Mucosa of stomach (tissue), 1 donor: Measurements from ENCODE around the gene LYSMD3.

Source experiments
- H3K27me3 ChIP-seq: one replicate; pipeline ENCODE4 v1.7.0; 2013; ENCODE audit warnings: mild to moderate bottlenecking, low read length; ENCODE audit not compliant: control insufficient read depth, insufficient read depth
- H3K36me3 ChIP-seq: one replicate; pipeline ENCODE4 v1.7.0; 2013; ENCODE audit warnings: low read length; ENCODE audit not compliant: control insufficient read depth, insufficient read depth
- H3K4me1 ChIP-seq: one replicate; pipeline ENCODE4 v1.7.0; 2013; ENCODE audit warnings: mild to moderate bottlenecking, low read length; ENCODE audit not compliant: control insufficient read depth, insufficient read depth
- H3K4me3 ChIP-seq: one replicate; pipeline ENCODE4 v1.7.0; 2013; ENCODE audit warnings: low read length
- H3K9ac ChIP-seq: one replicate; pipeline ENCODE4 v1.7.0; 2013; ENCODE audit warnings: mild to moderate bottlenecking, low read length, moderate library complexity
- H3K9me3 ChIP-seq: one replicate; pipeline ENCODE4 v1.7.0; 2013; ENCODE audit warnings: mild to moderate bottlenecking, low read length, moderate library complexity; ENCODE audit not compliant: control insufficient read depth
- donor health status: Pancreatic carcinoma.

Gene LYSMD3

DNA sequence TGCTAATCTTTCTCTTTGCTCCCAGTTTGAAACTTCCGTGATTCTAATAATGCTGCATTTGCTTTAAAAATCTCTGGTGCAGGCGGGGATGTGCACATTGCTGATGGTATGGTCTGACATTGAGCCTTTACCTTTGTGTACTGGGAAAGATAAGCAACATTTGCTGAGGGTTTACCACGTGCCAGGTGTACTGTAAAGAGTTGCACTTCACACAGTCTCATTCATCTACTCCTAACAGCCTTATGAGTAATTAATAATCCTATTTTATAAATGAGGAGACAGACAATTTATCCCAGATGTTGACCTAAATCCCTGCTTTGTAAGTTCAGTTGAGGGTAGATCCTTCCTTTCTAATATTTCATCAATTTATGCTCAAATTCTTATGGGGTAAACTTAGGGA lies 28.5 kb upstream of the LYSMD3 start:
- peaks cover 11% of the 10 kb centered on the region for H3K4me1 ChIP-seq
- H3K4me3 ChIP-seq: no peak overlapping the region
- H3K9me3 ChIP-seq: no peaks in the 10 kb centered on the region
- peaks cover 76% of the 10 kb centered on the region for H3K27me3 ChIP-seq
- no peak overlapping the region for H3K9ac ChIP-seq
- H3K36me3 ChIP-seq: no peaks in the 10 kb centered on the region

GRCh38 chr5:90557391-90557790 lies 28.0 kb upstream of the LYSMD3 start:
- no peaks in the 10 kb centered on the region for H3K9me3 ChIP-seq
- H3K27me3 ChIP-seq: peaks cover 79% of the 10 kb centered on the region
- no peak overlapping the region for H3K4me3 ChIP-seq
- H3K9ac ChIP-seq: no peak overlapping the region
- H3K36me3 ChIP-seq: no peaks in the 10 kb centered on the region
- peaks cover 11% of the 10 kb centered on the region for H3K4me1 ChIP-seq

DNA sequence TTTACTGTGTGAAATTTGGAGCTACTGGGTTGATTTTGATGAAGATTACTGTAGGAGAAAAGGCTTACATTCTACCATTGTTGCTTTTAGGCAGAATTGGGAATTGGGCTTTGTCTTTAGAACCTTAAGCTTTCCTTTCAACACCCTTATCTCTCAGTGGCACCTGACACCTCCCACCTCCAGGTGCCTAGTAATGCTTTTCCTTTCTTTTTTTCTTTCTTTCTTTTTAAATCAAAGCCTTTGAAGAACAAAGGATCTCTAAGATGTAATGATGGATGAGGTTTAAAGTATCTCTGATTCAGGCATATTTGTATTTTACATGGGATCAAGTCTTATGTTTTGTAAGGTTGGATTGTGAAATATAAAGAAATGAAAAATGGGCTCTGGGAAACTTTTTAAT lies 26.3 kb upstream of the LYSMD3 start:
- peaks cover 11% of the 10 kb centered on the region for H3K4me1 ChIP-seq
- no peak overlapping the region for H3K9ac ChIP-seq
- no peaks in the 10 kb centered on the region for H3K36me3 ChIP-seq
- H3K4me3 ChIP-seq: no peak overlapping the region
- no peaks in the 10 kb centered on the region for H3K9me3 ChIP-seq
- peaks cover 82% of the 10 kb centered on the region for H3K27me3 ChIP-seq

DNA sequence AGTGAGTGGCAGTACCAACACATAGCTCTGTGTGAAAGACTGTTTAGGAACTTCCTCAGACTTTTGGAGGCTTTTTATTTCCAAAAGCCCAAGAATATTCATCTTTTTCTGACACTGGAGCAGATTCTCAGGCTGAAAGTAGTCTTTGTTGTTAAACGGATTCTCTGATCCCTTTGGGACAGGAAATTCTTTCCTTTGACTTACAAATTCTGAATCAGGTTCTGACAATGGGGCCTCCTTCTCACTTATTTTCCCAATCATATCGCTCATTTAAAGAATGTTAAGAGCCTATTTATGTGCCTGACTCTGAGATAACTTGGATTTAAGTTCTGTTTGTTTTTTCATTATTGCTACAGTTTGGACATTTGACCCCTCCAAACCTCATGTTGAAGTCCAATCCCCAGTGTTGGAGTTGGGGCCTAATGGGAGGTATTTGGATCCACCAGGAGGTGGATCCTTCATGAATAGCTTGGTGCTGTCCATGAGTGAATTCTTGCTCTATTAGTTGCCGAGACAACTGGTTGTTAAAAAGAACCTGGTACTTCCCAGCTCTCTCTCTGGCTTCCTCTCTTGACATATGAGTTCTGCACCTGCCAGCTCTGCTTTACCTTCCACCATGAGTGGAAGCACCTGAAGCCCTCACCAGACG lies 25.1 kb upstream of the LYSMD3 start:
- H3K4me1 ChIP-seq: peaks cover 11% of the 10 kb centered on the region
- H3K27me3 ChIP-seq: peaks cover 85% of the 10 kb centered on the region
- no peak overlapping the region for H3K4me3 ChIP-seq
- no peaks in the 10 kb centered on the region for H3K36me3 ChIP-seq
- H3K9ac ChIP-seq: no peak overlapping the region
- no peaks in the 10 kb centered on the region for H3K9me3 ChIP-seq

DNA sequence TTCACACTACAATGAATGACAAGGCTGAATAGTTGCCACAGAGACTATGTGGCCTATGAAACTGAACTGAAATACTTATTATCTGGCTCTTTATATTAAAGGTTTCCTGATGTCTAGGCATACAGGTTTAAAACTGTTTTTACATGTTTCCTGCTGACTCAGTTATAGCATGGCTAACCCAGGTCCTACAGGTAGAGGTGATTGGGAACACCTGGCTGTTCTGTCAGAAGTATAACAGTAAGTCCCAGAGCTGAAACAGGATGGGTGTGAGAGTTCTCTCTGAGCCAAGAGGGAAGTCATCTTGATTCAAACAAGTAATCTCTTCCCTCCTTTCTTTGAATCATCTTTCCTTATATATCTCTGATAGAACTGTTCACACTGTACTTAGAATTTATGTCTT lies 24.3 kb upstream of the LYSMD3 start:
- Histone ChIP-seq H3K27me3 (peaks cover 78% of the 10 kb centered on the region), H3K9ac (no peak overlapping the region), H3K9me3 (no peaks in the 10 kb centered on the region), H3K4me1 (peaks cover 7% of the 10 kb centered on the region), H3K36me3 (no peaks in the 10 kb centered on the region), H3K4me3 (no peak overlapping the region)

GRCh38 chr5:90551376-90551775 lies 22.0 kb upstream of the LYSMD3 start:
- H3K4me1 ChIP-seq: no peaks in the 10 kb centered on the region
- no peak overlapping the region for H3K9ac ChIP-seq
- H3K36me3 ChIP-seq: no peaks in the 10 kb centered on the region
- H3K4me3 ChIP-seq: no peak overlapping the region
- H3K9me3 ChIP-seq: no peaks in the 10 kb centered on the region
- H3K27me3 ChIP-seq: peaks cover 67% of the 10 kb centered on the region

DNA sequence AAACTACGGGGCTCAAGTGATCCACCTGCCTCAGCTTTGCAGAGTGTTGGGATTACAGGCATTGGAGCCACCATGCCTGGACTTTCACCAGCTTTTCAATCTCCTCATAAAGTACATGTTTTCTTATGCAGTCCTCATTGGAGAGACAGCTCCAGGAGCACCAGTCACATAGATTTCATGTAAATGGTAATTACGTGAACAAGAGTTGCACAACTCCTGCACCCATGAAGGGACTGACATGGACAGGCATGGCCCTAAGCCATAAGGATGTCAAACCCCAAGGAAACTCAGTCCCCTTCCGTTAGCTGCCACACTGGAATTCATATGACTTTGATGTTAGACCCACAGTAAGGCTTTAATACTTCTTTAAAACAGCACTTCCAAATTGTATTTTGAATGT lies 21.6 kb upstream of the LYSMD3 start:
- H3K27me3 ChIP-seq: peaks cover 66% of the 10 kb centered on the region
- no peaks in the 10 kb centered on the region for H3K9me3 ChIP-seq
- no peak overlapping the region for H3K4me3 ChIP-seq
- H3K4me1 ChIP-seq: no peaks in the 10 kb centered on the region
- H3K36me3 ChIP-seq: no peaks in the 10 kb centered on the region
- H3K9ac ChIP-seq: no peak overlapping the region

DNA sequence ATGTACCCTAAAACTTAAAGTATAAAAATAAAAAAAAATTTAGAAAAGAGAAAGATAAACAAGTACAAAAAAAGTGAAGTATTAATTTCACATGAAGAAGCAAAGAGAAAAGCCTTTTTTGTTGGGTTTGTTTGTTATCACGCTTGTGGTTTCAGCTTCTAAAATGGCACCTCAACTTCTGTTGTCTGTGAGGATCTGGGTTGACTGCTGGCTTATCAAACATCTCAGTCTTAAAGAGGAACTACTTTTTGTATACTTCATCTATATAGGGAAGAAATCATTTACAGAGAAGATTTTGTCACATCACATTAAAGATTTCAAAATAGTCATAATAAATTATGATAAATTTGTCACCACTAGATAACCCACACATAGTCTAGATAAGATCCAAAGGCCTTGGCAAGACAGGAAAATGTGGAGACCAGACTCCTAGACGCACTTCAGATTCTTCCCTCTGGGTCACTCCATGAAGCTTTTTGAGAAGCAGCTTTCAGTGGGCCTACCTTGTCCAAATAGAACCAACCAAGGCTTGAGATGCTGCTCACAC lies 20.4 kb upstream of the LYSMD3 start:
- peaks cover 68% of the 10 kb centered on the region for H3K27me3 ChIP-seq
- H3K4me3 ChIP-seq: no peak overlapping the region

DNA sequence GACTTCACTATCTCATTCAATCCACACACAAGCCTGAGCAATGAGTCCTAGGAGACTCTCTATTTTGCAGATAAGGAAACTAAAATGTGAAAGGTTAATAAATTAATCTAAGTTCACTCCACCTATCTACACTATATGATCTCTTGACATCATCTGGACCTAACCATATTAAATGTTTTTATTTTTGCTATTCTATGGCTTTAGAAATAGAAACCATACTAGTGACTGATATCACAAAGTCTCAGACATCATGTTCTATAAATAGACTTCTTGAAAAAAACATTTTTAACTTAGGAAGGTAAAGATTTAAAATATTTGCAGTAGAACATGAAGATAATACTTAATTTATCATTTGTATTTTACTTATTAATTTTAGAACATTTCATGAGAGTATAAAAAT lies 19.8 kb upstream of the LYSMD3 start:
- H3K4me3 ChIP-seq: no peak overlapping the region
- no peaks in the 10 kb centered on the region for H3K36me3 ChIP-seq
- H3K27me3 ChIP-seq: peaks cover 68% of the 10 kb centered on the region
- no peaks in the 10 kb centered on the region for H3K4me1 ChIP-seq
- no peaks in the 10 kb centered on the region for H3K9me3 ChIP-seq
- H3K9ac ChIP-seq: no peak overlapping the region

More for the DNA sequence above, 20.4 kb upstream of the LYSMD3 start:
- Histone ChIP-seq H3K9ac (no peak overlapping the region), H3K36me3 (no peaks in the 10 kb centered on the region), H3K9me3 (no peaks in the 10 kb centered on the region), H3K4me1 (no peaks in the 10 kb centered on the region)

- Histone ChIP-seq H3K9me3 (no peaks in the 10 kb centered on the region), H3K4me1 (no peaks in the 10 kb centered on the region), H3K4me3 (no peak overlapping the region), H3K36me3 (no peaks in the 10 kb centered on the region), H3K9ac (no peak overlapping the region), H3K27me3 (peaks cover 65% of the 10 kb centered on the region)
Observed at GRCh38 chr5:90548069-90548593, 18.7 kb upstream of the LYSMD3 start.

DNA sequence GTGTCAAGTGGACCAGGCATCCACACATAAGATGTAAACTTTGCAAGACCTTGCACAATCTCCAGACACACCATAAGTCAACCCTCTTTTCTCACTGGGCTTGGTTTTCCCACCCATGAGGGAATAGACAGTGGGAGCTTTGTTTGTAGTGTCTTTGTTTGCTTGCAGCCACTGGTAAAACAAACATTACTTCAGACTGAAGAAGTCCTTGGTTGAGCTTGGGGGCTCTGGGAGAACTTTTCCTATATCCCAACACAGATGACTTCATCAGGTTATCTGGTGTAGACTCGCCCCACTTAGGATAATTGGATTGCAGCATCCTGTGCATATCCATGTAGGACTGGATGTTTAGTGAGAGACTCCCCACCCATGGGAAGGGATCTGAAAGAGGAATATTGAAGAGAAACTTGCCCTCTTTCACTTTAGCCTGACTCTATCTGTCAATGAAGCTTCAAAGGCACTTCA lies 17.7 kb upstream of the LYSMD3 start:
- H3K4me3 ChIP-seq: no peak overlapping the region
- H3K4me1 ChIP-seq: no peaks in the 10 kb centered on the region
- no peaks in the 10 kb centered on the region for H3K9me3 ChIP-seq
- H3K36me3 ChIP-seq: no peaks in the 10 kb centered on the region
- H3K9ac ChIP-seq: no peak overlapping the region
- peaks cover 63% of the 10 kb centered on the region for H3K27me3 ChIP-seq

GRCh38 chr5:90546216-90546837 lies 16.9 kb upstream of the LYSMD3 start:
- H3K27me3 ChIP-seq: peaks cover 57% of the 10 kb centered on the region
- H3K36me3 ChIP-seq: no peaks in the 10 kb centered on the region
- no peak overlapping the region for H3K9ac ChIP-seq

More at GRCh38 chr5:90546216-90546837, 16.9 kb upstream of the LYSMD3 start:
- no peak overlapping the region for H3K4me3 ChIP-seq
- no peaks in the 10 kb centered on the region for H3K4me1 ChIP-seq
- no peaks in the 10 kb centered on the region for H3K9me3 ChIP-seq
